ENCODE data around the gene MYCBP2.
"Not testable (repeated sequence)": the region's sequence is repeated elsewhere in the genome, so short reads cannot be mapped to it uniquely, and the experiment has no call there.

The MYCBP2 gene

GRCh38 chr13:77262198-77262597, 64.7 kb downstream of the MYCBP2 start:
- H3K4me1 ChIP-seq (ENCODE audit: insufficient read depth, poor library complexity, severe bottlenecking): no peaks in the 10 kb centered on the region
- TF ChIP-seq, protein P1, sequence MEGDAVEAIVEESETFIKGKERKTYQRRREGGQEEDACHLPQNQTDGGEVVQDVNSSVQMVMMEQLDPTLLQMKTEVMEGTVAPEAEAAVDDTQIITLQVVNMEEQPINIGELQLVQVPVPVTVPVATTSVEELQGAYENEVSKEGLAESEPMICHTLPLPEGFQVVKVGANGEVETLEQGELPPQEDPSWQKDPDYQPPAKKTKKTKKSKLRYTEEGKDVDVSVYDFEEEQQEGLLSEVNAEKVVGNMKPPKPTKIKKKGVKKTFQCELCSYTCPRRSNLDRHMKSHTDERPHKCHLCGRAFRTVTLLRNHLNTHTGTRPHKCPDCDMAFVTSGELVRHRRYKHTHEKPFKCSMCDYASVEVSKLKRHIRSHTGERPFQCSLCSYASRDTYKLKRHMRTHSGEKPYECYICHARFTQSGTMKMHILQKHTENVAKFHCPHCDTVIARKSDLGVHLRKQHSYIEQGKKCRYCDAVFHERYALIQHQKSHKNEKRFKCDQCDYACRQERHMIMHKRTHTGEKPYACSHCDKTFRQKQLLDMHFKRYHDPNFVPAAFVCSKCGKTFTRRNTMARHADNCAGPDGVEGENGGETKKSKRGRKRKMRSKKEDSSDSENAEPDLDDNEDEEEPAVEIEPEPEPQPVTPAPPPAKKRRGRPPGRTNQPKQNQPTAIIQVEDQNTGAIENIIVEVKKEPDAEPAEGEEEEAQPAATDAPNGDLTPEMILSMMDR (IDR thresholded peaks at IDR 0.05; ENCODE audit: poor library complexity, severe bottlenecking): no peak
- no peak for DNase-seq (ENCODE audit: low spot score)

DNA sequence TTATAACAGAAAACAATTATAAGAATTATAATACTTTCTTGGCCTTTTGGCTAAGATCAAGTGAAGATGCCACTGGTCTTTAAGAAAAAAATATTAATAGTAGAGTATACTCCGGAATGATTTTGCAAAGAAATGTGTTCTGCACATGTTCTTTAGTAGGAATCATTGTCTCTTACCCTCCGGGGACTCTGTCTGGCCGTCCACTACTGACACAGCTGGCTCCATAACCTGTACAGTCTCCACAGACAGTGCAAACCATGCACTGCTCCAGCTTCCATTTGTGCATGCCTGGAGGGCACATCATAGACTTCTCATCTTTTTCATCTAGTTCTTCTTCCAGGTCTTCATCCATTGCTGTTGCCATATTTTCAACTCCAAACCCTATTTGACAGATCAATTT, 75.9 kb downstream of the MYCBP2 start:
- Histone ChIP-seq H3K4me3 (ENCODE audit: severe bottlenecking) (no peak overlapping the region), H3K4me1 (ENCODE audit: insufficient read depth, poor library complexity, severe bottlenecking) (no peaks in the 10 kb centered on the region), H3K27ac (ENCODE audit: poor library complexity, severe bottlenecking) (no peak overlapping the region), H3K36me3 (ENCODE audit: low read depth) (peaks cover 25% of the 10 kb centered on the region), H3K9me3 (ENCODE audit: severe bottlenecking) (no peaks in the 10 kb centered on the region), H3K27me3 (ENCODE audit: insufficient read depth, poor library complexity, severe bottlenecking) (no peaks in the 10 kb centered on the region)
- ATAC-seq (ENCODE audit: low read depth) (no peak), DNase-seq (ENCODE audit: low spot score) (no peak)
- TF ChIP-seq, protein P1 (IDR thresholded peaks at IDR 0.05; ENCODE audit: poor library complexity, severe bottlenecking): no peak

More at GRCh38 chr13:77262198-77262597, 64.7 kb downstream of the MYCBP2 start:
- no peak for ATAC-seq (ENCODE audit: low read depth)
- H3K27me3 ChIP-seq (ENCODE audit: insufficient read depth, poor library complexity, severe bottlenecking): no peaks in the 10 kb centered on the region
- no peaks in the 10 kb centered on the region for H3K9me3 ChIP-seq (ENCODE audit: severe bottlenecking)
- no peak overlapping the region for H3K4me3 ChIP-seq (ENCODE audit: severe bottlenecking)
- H3K27ac ChIP-seq (ENCODE audit: poor library complexity, severe bottlenecking): no peak overlapping the region
- peaks cover 78% of the 10 kb centered on the region for H3K36me3 ChIP-seq (ENCODE audit: low read depth)

DNA sequence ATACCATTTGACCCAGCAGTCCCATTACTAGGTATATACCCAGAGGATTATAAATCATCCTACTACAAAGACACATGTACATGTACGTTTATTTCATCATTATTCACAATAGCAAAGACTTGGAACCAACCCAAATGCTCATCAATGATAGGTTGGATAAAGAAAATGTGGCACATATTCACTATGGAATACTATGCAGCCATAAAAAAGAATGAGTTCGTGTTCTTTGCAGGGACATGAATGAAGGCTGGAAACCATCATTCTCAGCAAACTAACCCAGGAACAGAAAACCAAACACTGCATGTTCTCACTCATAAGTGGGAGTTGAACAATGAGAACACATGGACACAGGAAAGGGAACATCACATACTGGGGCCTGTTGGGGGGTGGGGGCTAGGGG, 81.7 kb downstream of the MYCBP2 start:
- peaks cover 27% of the 10 kb centered on the region for H3K36me3 ChIP-seq (ENCODE audit: low read depth)
- H3K4me3 ChIP-seq (ENCODE audit: severe bottlenecking); DNase-seq (ENCODE audit: low spot score); H3K27me3 ChIP-seq (ENCODE audit: insufficient read depth, poor library complexity, severe bottlenecking); ATAC-seq (ENCODE audit: low read depth); H3K4me1 ChIP-seq (ENCODE audit: insufficient read depth, poor library complexity, severe bottlenecking); H3K9me3 ChIP-seq (ENCODE audit: severe bottlenecking); H3K27ac ChIP-seq (ENCODE audit: poor library complexity, severe bottlenecking): not testable (repeated sequence)

DNA sequence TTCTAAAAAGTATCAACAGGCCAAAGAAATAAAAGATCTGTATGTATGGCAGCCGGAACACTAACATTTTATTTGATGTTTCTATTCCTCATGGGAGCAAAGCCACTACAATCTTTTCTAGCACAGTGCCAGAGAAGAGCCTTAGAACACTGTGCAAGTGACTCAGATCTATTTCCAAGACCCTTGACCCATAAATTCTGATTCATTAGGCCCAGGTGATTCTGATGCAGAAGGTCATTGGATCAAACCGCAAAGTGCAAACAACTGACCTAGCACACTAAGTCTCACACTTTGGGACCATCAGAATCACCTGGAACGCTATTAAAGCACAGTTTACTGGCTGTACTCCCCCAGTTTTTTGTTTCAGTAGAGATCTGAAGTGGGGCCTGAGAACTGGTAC, 87.6 kb downstream of the MYCBP2 start:
- Histone ChIP-seq H3K27me3 (ENCODE audit: insufficient read depth, poor library complexity, severe bottlenecking) (no peaks in the 10 kb centered on the region), H3K27ac (ENCODE audit: poor library complexity, severe bottlenecking) (no peak overlapping the region), H3K4me3 (ENCODE audit: severe bottlenecking) (no peak overlapping the region), H3K9me3 (ENCODE audit: severe bottlenecking) (no peaks in the 10 kb centered on the region), H3K36me3 (ENCODE audit: low read depth) (peaks cover 20% of the 10 kb centered on the region; the same call in 1 of the 2 replicates), H3K4me1 (ENCODE audit: insufficient read depth, poor library complexity, severe bottlenecking) (no peaks in the 10 kb centered on the region)
- ATAC-seq (ENCODE audit: low read depth): no peak
- TF ChIP-seq, protein P1 (IDR thresholded peaks at IDR 0.05; ENCODE audit: poor library complexity, severe bottlenecking): no peak
- no peak for DNase-seq (ENCODE audit: low spot score)

GRCh38 chr13:77235456-77236022, 91.4 kb downstream of the MYCBP2 start:
- Histone ChIP-seq H3K4me3 (ENCODE audit: severe bottlenecking) (no peak overlapping the region), H3K4me1 (ENCODE audit: insufficient read depth, poor library complexity, severe bottlenecking) (no peaks in the 10 kb centered on the region), H3K9me3 (ENCODE audit: severe bottlenecking) (no peaks in the 10 kb centered on the region), H3K27me3 (ENCODE audit: insufficient read depth, poor library complexity, severe bottlenecking) (no peaks in the 10 kb centered on the region), H3K36me3 (ENCODE audit: low read depth) (peaks cover 3% of the 10 kb centered on the region; the same call in 1 of the 2 replicates), H3K27ac (ENCODE audit: poor library complexity, severe bottlenecking) (no peak overlapping the region)
- DNase-seq (ENCODE audit: low spot score) (no peak), ATAC-seq (ENCODE audit: low read depth) (no peak)
- TF ChIP-seq, protein P1 (IDR thresholded peaks at IDR 0.05; ENCODE audit: poor library complexity, severe bottlenecking): no peak
